ENCODE results near the gene DAO.
"Not testable (repeated sequence)": the region's sequence is repeated elsewhere in the genome, so short reads cannot be mapped to it uniquely, and the experiment has no call there.

Gene DAO

GRCh38 chr12:108849660-108850059, 30.2 kb upstream of the DAO start:
- no peak for DNase-seq (ENCODE audit: low read depth in 2 of 2)

DNA sequence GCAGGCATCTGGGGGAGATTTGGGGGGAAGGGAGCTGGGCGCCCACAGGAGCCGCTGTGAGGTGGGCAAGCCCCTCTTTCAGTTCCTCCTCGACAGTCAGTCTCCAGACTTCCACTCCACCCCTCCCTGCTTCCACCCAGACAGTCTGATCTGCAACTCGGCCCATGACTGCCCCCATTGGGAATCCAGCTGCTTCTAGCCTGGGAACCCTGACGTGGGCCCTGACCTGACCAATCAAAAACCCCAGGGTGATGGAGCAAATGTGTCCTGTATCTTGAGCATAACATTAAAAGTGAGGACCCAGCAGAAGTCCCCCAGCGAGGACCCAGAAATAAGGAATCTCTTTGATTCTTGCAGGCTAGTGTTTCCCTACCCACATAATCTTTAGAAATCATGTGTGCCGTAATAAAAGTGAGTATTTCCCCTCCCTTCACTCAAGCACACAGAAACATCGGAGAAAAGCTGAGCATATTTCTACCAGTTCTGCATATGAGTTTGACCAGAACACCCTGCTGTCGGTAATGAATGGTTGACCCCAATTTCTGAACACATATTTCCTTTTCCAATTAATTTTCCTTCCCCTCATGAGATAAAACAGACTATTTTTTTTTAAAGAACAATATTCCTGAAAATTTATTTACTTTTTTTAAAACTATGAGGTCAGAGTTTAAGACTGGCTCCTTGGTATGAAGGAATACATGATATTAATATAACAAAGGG, 28.9 kb upstream of the DAO start:
- DNase-seq (ENCODE audit: low read depth in 2 of 2), result no peak

DNA sequence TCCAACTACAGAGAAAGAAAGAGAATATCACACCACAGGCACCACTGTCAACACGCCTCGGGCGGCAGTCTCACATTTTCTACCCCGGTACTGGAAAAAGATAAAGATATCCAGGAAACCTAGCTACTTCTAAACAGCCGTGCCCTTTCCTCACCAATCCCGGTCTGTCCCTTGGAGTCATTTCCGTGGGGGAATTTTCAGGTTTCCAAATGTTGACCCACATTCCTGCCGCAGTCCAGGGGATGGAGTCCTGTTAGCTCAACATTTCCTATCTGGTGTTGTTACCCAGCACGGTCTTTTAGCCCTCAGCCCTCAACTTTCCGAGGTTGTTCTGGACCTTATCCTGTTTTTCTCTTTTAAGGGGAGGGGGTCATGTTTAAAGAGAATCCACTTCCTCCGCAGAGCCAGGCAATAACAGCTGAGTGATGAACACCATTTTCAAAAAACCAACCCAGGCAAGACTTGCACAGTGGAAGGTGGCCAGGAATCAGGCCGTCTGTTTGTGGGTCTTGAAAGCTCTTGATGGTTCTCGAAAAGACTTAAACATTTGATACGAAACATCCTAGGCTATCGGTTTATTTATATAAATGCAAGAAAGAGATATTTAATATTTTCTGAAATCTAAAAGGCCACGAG, 27.1 kb upstream of the DAO start:
- no peak for DNase-seq (ENCODE audit: low read depth in 2 of 2)

DNA sequence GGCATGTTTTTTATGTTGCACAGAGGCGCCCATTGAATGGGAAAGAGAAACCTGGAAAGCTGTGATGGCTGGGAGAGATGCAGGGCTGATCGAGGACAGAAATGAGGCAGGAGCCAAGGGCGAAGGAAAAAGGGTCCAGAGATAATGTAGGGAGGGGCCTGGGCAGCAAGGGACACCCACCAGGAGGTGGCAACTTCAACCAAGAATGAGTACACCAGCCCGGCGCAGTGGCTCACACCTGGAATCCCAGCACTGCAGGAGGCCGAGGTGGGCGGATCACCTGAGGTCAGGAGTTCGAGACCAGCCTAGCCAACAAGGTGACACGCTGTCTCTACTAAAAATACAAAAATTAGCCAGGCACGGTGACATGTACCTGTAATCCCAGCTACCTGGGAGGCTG, 26.5 kb upstream of the DAO start:
- DNase-seq (ENCODE audit: low read depth in 2 of 2), result no peak

- no peak for DNase-seq (ENCODE audit: low read depth in 2 of 2)
Observed at GRCh38 chr12:108853981-108854446, 25.9 kb upstream of the DAO start.

DNA sequence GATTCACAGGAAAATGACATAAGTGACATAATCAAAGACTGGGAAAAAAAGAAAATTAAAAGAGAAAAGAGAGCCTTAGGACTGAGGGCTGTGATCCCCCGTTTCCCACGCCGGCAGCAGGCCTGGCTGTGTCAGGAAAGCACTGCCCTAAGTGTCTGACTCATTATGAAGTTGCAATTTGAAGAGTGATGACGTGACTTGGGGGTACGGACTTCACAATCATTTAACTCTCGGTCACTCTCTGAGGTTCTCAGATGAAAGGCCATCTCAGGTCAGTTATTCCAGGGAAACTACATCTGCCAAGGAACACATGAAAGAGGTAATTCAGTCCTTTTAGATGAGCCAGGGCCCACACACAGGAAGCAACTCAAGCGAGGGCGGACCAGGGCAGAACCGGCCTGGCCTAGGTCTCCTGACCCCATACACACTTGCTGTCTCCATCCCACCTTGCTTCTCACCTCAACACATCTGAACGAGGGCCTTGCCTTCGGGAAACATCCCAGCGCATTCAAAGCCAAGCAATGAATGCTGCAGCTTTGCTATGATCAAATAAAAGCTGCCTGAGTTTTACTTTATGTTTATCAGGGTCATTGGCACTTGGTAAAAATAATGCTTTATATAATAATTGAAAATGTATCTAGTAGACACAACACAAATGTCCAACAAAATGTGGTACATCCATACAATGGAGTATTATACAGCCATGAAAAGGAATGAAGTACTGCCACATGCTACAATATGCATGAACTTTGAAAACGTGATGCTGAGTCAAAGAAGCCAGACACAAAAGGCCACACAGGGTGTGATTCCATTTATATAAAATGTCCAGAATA, 25.2 kb upstream of the DAO start:
- DNase-seq (ENCODE audit: low read depth in 2 of 2), result no peak

DNA sequence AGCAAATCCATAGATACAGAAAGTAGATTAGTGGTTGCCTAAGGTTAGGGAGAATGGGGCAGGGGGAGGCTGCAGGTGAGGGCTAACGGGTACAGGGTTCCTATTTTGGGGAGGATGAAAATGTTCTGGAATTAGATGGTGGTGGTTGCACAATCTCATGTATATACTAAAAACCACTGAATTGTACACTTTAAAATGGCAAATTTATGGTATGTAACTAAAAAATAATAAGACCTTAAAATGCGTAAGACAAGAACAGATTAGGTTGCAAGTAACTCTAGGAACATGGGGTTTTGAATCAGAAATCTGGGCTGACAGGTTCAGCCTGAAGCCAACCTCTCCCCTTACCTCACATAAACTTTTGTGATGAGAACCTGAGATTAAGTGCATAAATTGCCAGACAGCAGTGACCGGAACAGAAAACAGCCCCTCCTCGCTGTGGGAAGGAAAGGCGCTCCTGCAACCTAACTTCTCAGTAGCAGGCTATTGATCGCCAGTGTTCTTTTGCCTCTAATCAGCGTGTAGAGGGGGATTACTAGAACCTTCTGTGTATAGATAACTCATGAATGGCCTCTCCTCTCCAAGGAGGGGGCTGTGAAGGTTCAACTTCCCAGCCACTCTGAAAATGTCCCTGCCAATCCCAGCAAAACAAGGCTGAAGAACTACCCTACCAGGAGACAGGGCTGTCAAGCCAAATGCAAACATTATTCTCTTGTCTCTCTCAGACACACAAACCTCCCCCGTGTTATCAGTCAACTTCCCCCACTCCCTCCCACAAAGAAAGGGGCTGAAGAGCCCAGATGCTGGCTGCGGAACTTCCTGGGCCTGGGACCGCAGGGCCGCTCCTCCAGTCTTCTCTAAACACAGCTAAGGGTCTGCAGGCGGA, 24.4 kb upstream of the DAO start:
- DNase-seq (ENCODE audit: low read depth in 2 of 2), result no peak

DNA sequence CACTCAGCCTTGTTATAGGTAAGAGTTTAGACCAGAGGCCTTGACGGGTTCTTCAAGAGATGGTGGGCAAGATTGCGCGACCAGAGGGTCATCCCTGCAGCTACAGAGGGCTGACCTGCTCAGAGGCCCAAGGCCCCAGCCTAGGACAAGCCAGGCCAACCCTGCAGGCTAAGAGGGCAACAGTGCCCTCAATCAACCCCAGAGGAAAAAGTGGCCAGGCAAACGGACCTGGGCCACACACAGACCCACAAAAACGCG, 23.8 kb upstream of the DAO start:
- DNase-seq (ENCODE audit: low read depth in 2 of 2), result no peak

DNA sequence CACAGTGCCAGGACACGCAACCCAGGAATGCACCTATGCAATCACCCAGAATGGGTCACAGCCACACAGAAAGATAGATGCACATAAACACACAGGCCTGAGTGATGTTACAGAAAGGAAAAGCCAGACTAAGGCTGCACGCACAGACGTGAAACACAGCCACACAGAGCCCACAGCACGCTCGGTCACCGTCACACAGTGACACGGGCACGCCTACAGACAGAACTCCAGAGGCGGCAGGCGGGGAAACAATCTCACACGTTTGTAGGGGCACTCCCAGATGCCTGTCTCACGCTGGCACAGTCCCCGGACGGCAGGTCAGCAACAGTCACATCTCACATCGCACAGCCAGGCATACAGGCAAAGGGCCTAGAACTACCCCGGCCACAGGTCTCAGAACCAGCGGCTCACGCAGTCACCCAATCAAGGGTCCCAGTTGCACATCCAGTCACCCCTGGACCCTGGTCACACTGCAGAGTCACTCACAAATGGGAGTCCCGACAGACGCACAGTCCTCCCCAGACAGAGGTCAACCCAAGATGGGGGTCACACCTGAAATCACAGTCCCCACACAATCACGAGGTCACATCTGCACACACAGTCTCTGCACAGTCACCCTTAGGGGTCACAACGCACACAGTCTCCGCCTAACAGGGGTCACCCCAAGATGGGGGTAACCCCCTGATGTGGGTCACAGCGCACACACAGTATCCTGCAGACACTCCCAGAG, 23.3 kb upstream of the DAO start:
- DNase-seq (ENCODE audit: low read depth in 2 of 2), result peak; percentile 49 to 54

DNA sequence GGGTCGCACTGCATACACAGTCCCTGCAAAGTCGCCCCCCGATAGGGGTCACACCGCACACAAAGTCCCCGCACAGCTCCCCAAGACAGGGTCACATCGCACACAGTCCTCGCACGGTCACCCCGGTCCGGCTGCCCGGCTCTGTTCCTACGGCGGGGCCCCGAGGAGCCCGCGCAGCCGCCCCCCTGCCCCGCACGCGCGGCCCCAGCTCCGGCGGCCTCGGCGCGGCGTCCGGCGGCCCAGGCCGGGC, 22.8 kb upstream of the DAO start:
- DNase-seq (ENCODE audit: low read depth in 2 of 2), result no peak

DNA sequence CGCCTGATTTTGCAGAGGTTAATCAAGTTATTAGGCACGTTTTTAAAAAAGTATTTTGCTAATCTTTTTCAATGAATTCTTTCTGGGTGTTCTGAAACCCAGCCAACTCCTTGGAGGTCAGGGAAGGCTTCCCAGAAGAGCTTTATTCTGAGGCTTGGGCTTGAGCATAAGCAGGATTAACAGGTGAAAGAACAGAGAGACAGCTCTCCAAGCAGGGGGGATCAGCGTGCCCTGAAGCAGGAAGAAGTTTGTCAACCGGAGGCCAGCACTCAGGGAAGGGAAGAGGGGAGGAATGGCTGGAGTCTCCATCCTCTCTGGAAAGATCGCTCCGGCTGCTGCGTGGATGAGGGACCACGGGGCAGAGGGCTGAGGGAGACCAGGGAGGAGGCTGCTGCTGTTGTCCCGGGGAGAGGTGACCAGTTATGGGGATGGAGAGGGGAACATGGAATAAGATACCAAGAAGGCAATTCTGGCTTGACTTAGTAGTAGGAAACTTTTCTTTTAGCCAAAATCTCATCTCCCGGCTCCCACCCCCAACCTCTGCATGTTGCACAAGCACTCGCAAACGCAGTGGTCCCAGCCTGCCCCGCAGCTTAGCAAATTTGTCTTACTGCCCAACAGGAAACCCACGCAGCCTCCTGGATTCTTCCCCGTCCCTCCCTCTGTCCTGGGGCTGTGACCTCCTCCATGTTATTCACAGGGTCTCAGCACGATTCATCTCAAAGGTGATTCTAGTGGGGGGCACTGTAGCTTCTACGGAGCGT, 21.4 kb upstream of the DAO start:
- no peak for DNase-seq (ENCODE audit: low read depth in 2 of 2)

- not testable (repeated sequence) for DNase-seq (ENCODE audit: low read depth in 2 of 2)
Observed at GRCh38 chr12:108859141-108859922, 20.6 kb upstream of the DAO start.

DNA sequence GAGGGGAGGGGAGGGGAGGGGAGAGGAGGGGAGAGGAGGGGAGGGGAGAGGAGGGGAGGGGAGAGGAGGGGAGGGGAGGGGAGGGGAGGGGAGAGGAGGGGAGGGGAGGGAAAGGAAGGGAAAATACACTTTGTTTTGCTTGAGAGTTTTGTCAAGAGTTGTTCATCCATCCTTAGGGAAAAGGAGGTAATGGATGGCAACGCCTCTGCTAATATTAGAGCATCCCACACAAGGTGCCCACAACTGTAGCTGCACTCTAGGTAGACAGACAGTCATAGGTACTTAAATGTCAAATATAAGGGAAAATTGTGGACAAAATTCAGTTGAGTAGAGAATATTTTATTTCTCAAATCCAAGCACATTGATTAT, 20.0 kb upstream of the DAO start:
- no peak for DNase-seq (ENCODE audit: low read depth in 2 of 2)

DNA sequence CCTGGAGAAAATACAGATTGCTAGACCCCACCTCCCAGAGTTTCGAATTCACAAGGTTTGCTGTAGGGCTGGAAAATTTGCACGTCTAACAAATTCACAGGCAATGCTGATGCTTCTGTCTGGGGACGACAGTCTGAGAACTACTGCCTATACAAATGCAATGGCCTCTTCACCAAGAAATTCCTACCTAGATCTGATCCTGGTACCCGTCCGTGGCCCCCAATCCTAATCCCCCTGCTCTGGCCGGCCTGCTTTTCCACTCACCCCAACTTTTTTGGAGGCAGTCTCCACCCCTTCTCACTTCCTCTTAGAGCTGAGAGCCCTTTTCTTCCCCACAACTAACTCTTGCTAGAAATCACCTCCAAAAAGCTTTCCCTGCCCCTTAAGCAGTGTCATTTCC, 19.4 kb upstream of the DAO start:
- no peak for DNase-seq (ENCODE audit: low read depth in 2 of 2)

- DNase-seq (ENCODE audit: low read depth in 2 of 2), result no peak
Observed at GRCh38 chr12:108861878-108862587, 17.9 kb upstream of the DAO start.

DNA sequence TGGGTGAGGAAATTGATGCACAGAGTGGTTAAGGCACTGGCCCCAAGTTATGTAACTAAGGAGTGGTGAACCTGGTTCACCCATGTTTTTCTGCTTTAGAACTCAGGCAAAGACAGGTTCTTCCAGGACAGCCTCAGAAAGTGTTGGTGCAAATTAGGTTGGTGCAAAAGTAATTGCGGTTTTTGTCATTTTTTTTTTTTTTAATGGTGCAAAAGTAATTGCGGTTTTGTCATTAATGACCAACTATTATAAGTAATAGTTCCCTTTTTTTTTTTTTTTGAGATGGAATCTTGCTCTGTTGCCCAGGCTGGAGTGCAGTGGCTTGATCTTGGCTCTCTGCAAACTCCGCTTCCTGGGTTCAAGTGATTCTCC, 17.3 kb upstream of the DAO start:
- no peak for DNase-seq (ENCODE audit: low read depth in 2 of 2)

DNA sequence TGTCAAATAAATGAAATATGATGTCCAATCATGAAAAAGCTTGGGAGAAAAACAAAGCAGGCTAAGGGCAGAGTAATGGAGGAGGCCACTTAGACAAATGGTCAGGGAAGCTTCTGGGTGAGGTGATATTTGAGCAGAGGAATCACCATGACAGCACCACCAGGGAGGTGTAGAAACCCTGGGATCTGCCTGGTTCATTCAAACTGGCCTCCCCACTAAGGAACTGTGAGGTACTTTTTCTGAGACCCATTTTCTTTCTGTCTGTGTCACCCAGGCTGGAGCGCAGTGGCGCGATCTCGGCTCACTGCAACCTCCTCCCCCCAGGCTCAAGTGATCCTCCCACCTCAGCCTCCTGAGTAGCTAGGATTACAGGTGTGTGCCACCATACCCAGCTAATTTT, 14.7 kb upstream of the DAO start:
- no peak for DNase-seq (ENCODE audit: low read depth in 2 of 2)

GRCh38 chr12:108866083-108866482, 13.8 kb upstream of the DAO start:
- not testable (repeated sequence) for DNase-seq (ENCODE audit: low read depth in 2 of 2)

DNA sequence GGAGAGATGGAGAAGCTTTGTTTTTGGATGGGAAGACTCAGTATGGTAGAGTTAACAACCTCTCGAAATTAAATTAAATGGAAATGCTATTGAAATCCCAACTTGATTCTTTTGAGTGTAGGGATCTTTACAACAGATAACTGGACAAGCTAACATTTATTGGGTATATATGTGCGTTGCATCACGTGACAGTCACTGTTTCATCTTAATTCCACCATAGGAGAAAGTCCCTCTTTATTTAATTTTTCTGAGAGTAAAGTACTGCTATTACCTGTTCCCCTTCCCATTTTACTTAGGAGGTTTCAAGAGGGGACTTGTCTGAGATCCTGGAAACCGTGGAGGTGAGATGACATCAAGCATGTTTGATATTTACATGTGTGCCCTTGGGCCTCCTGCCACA, 11.1 kb upstream of the DAO start:
- DNase-seq (ENCODE audit: low read depth in 2 of 2), result no peak

DNA sequence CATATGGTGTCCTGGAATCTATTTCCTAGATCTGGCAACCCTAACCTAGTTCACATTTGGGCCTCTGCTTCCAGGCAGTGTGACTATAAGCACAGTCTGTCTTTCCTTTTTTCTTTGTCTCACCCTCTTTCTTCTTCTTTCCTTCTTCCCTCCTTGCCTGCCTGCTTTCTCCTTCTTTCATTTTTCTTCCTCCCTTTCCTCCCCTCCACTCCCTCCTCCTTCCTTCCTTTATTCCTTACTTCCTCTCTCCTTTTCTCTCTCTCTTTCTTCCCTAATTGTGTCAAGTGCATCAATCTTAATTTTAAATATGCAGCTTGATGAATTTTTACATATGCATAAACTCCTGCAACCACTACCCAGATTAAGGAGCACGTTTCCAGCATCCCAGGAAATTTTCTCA, 4.6 kb upstream of the DAO start:
- DNase-seq (ENCODE audit: low read depth in 2 of 2), result no peak

Data from stimulated activated CD8-positive, alpha-beta memory T cell treated with anti-CD3 and anti-CD28 coated beads, Interleukin-15, amount 100 ng/mL, for 4 hours (primary cell).